DND-41 (cell line): ENCODE measurements around the gene PRR7.

Experiments used
- ATAC-seq: fragments of 200-7000 bp; cut with Tn5 transposase; 3 replicates; pipeline ENCODE4 v1.9.1; 2021; ENCODE audit warnings: low read depth; ENCODE audit not compliant: insufficient read depth
- DNase-seq: peaks from one replicate; pipeline ENCODE4 v3.0.0-alpha.2; 2020
- H2AFZ ChIP-seq: 2 replicates; pipeline ENCODE4 v1.6.0; 2012; ENCODE audit warnings: low read depth, low read length
- H3K27ac ChIP-seq: 2 replicates; pipeline ENCODE4 v1.5.1; 2012; ENCODE audit warnings: low read length, inconsistent platforms
- H3K27me3 ChIP-seq: fragments of 200-600 bp; sonication (generic); 2 replicates; pipeline ENCODE4 v1.6.0; 2012; ENCODE audit warnings: low read length, mild to moderate bottlenecking, inconsistent platforms; ENCODE audit not compliant: insufficient read depth, poor library complexity
- H3K36me3 ChIP-seq: 2 replicates; pipeline ENCODE4 v1.5.1; 2012; ENCODE audit warnings: low read length, inconsistent platforms; ENCODE audit not compliant: insufficient read depth
- H3K4me1 ChIP-seq: 2 replicates; pipeline ENCODE4 v1.5.1; 2012; ENCODE audit warnings: mild to moderate bottlenecking, low read length; ENCODE audit not compliant: insufficient read depth
- H3K4me2 ChIP-seq: 2 replicates; pipeline ENCODE4 v1.6.0; 2012; ENCODE audit warnings: mild to moderate bottlenecking, moderate library complexity, low read length, inconsistent platforms; ENCODE audit not compliant: insufficient read depth
- H3K4me3 ChIP-seq, 2 experiments: fragments of 200-600 bp in 1 of 2; shearing (Covaris generic) in 1 of 2; 2 replicates each; pipeline ENCODE4 v1.5.1; 2012 to 2016; ENCODE audit warnings: inconsistent platforms in 2 of 2, low read length in 2 of 2, mild to moderate bottlenecking in 2 of 2, low read depth in 1 of 2, moderate library complexity in 1 of 2
- H3K79me2 ChIP-seq: 2 replicates; pipeline ENCODE4 v1.6.0; 2012; ENCODE audit warnings: low read length, inconsistent platforms; ENCODE audit not compliant: insufficient read depth
- H3K9ac ChIP-seq: 2 replicates; pipeline ENCODE4 v1.6.0; 2012; ENCODE audit warnings: low read depth, mild to moderate bottlenecking, inconsistent platforms, low read length, moderate library complexity
- H3K9me3 ChIP-seq: 2 replicates; pipeline ENCODE4 v1.5.1; 2012; ENCODE audit warnings: low read length, moderate library complexity, mild to moderate bottlenecking, inconsistent platforms; ENCODE audit not compliant: insufficient read depth, severe bottlenecking
- H4K20me1 ChIP-seq: 2 replicates; pipeline ENCODE4 v1.6.0; 2012; ENCODE audit warnings: low read length; ENCODE audit not compliant: insufficient read depth
- EZH2 ChIP-seq: IDR thresholded peaks from 3 replicates; pipeline ENCODE4 v1.6.1; 2012; ENCODE audit warnings: borderline replicate concordance, low read depth, mild to moderate bottlenecking, moderate library complexity, low read length, inconsistent platforms; ENCODE audit not compliant: severe bottlenecking
- TF ChIP-seq, protein P1 (sequence below): IDR thresholded peaks from 2 replicates; pipeline ENCODE4 v1.5.1; 2012; ENCODE audit warnings: borderline replicate concordance, low read length, moderate library complexity, mild to moderate bottlenecking; ENCODE audit not compliant: poor library complexity, severe bottlenecking; ENCODE audit errors: extremely low read depth

Gene PRR7

DNA sequence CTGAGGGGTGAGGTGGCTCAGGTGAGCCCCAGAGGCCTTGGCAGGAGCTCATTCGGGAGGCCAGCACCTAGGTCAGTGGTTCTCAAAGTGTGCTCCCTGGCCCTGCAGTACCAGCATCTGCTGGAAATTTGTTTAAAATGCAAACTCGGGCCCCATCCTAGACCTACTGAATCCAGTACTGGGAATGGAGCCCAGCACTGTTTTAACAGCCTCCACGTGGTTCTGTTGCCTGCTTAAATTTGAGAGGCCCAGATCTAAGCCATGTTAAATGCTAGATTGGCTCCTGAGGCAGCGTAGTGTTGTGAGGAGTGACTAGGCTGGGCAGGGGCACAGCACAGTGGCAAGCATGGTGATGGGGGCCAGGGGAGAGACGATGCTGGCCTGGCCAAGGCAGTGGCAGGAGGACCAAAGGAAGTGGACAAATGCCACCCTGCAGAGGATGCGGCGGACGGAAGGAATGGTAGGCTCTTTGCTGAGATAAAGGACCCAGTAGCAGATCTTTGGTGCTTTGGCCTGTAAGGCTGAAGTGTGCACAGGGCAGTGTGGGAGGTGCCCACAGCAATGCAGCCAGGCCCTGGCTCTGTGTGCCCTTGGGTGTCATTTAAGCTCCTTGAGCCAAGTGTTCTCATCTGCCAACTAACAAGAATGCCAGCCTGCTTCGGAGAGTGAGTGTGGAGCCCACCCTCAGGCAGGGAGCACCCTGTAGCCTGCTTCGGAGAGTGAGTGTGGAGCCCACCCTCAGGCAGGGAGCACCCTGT is 4.2 kb downstream of the PRR7 start:
- Histone ChIP-seq H3K27me3 (peaks cover 39% of the 10 kb centered on the region), H3K27ac (no peak overlapping the region), H3K4me3 (no peak overlapping the region), H4K20me1 (peaks cover 58% of the 10 kb centered on the region), H3K36me3 (no peaks in the 10 kb centered on the region), H3K9me3 (no peaks in the 10 kb centered on the region), H3K79me2 (no peaks in the 10 kb centered on the region), H3K4me1 (peaks cover 42% of the 10 kb centered on the region), H2AFZ (no peak overlapping the region), H3K4me2 (no peak overlapping the region), H3K9ac (no peak overlapping the region)
- ATAC-seq (no peak), DNase-seq (no peak)
- TF ChIP-seq, protein P1, sequence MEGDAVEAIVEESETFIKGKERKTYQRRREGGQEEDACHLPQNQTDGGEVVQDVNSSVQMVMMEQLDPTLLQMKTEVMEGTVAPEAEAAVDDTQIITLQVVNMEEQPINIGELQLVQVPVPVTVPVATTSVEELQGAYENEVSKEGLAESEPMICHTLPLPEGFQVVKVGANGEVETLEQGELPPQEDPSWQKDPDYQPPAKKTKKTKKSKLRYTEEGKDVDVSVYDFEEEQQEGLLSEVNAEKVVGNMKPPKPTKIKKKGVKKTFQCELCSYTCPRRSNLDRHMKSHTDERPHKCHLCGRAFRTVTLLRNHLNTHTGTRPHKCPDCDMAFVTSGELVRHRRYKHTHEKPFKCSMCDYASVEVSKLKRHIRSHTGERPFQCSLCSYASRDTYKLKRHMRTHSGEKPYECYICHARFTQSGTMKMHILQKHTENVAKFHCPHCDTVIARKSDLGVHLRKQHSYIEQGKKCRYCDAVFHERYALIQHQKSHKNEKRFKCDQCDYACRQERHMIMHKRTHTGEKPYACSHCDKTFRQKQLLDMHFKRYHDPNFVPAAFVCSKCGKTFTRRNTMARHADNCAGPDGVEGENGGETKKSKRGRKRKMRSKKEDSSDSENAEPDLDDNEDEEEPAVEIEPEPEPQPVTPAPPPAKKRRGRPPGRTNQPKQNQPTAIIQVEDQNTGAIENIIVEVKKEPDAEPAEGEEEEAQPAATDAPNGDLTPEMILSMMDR: no peak
- no peak for TF ChIP-seq EZH2

DNA sequence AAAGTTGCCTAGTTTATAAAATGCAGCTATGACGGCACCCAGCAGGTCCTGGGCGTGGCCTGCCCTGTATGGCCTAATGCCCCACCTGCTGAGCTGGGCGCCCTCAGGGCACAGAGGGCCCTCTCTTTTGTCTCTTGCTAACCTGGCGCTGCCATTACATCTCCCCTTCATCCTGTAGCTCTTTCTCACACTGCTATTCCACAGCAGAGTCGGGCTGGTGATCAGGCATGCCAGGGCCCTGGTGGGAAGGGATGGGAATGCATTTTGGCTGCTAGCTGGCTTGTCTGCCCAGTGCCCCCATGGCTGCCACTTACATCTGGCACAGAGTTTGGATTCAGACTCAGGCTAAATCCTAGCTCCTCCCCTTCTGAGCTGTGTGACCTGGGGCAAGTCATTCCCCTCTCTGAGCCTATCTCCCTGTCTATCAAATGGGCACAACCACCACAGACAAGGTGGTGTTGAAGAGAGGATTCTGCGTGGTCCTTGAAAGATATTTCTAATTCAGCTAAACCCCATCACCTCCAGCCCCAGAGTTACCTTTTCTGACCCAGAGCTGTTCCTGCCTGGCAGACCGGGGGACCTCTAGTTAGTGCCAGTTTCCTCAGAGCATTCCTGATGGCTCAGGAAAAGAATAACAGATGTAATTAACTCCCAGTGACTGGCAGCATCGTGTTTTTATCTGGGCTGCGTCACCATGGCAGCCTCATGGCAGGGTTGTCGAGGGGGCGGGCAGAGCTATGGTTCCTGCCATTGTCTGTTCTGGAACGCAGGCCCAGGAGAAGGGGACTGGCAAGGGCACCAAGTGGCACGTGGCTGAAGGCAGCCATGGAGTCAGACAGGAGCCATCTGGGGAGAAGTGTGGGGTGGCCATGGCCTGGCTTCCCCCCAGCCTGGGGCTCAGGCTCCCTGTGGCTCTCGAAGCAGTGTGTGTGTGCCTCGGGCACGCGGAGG is 6.3 kb downstream of the PRR7 start:
- peaks cover 19% of the 10 kb centered on the region for H3K27me3 ChIP-seq
- peaks cover 12% of the 10 kb centered on the region; the same call in 1 of the 2 replicates for H3K36me3 ChIP-seq
- H2AFZ ChIP-seq: no peak overlapping the region
- H3K27ac ChIP-seq: no peak overlapping the region
- H3K4me1 ChIP-seq: peaks cover 30% of the 10 kb centered on the region
- H3K9me3 ChIP-seq: no peaks in the 10 kb centered on the region
- peaks cover 59% of the 10 kb centered on the region for H4K20me1 ChIP-seq
- no peak for ATAC-seq
- H3K4me2 ChIP-seq: no peak overlapping the region
- H3K79me2 ChIP-seq: no peaks in the 10 kb centered on the region
- TF ChIP-seq EZH2: no peak
- TF ChIP-seq, protein P1: no peak
- H3K4me3 ChIP-seq: no peak overlapping the region
- DNase-seq: no peak
- H3K9ac ChIP-seq: no peak overlapping the region

DNA sequence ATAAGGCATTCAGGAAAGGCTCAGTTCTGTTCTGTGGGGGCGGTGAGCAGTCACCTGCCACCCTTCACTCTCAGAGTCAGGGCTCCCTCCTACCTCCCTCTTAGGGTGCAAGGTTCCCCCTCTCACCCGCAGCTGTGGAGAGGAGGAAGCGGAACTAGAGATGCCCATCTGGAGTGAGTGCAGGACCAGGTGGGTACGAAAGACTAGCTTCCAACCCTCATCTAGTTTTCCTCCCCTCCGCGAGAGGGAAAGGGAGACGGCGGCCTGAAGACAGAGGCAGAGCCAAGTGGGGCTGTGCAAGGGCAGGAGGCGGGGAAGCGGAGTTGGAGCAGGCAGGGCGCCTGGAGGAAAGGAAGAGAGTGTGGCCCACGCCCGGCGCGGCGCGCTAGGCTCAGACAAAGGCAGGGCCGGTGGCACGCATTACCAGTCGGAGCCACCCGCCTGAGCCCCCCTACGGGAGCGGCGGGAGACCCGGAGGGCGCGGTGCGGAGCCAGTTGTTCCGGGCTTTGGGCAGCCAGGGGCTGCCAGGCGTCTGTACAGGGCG is 7.3 kb downstream of the PRR7 start:
- no peak for DNase-seq
- peak overlapping the region; percentile 98 for H3K4me2 ChIP-seq
- H3K4me3 ChIP-seq: peak overlapping the region in 1 of 2 experiments; percentile 75; a peak in 2 of 4 replicates
- ATAC-seq: no peak
- H2AFZ ChIP-seq: no peak overlapping the region
- TF ChIP-seq, protein P1: no peak
- TF ChIP-seq EZH2: no peak
- H3K4me1 ChIP-seq: peaks cover 30% of the 10 kb centered on the region
- H3K27me3 ChIP-seq: peaks cover 10% of the 10 kb centered on the region
- peak overlapping the region; percentile 67; the same call in 1 of the 2 replicates for H3K9ac ChIP-seq
- peaks cover 19% of the 10 kb centered on the region for H3K36me3 ChIP-seq
- no peak overlapping the region for H3K27ac ChIP-seq
- H3K79me2 ChIP-seq: no peaks in the 10 kb centered on the region
- H4K20me1 ChIP-seq: peaks cover 65% of the 10 kb centered on the region
- no peaks in the 10 kb centered on the region for H3K9me3 ChIP-seq
